ENCODE data around the gene KDM5A. TPM values are rescaled to one million over a fixed set of nuclear protein-coding genes. Genes with fewer than 3 reads are reported as not detected.

The KDM5A gene
- total RNA-seq, 2 donors from 2014 or later, result 52.8 to 57.7 TPM

DNA sequence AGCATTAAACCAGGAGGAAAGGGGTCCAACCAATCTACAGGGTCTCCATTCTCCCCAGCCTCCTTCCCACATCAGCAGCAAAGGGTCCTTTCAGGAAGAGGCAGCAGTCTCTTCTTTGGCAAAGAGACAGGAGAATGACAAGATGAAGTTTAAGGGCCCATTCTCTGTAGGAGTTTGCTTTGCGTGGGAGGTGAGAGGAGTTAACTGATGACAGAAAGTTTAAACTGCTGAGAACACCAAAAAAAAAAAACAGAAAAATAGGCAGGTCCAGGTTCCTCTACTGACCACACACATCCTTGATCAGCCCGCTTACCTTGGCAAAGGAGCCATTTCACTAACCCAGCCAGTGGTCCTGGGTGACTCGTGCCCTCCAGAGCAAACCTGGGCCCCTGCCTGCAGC lies 132.2 kb downstream of the KDM5A start:
- no peak overlapping the region for H3K4me3 ChIP-seq
- H3K9me3 ChIP-seq, result no peaks in the 10 kb centered on the region
- H3K27me3 ChIP-seq (replicated peaks; ENCODE audit: insufficient read depth), result no peaks in the 10 kb centered on the region
- H3K36me3 ChIP-seq, result no peaks in the 10 kb centered on the region
- H3K27ac ChIP-seq, result no peak overlapping the region
- no peak for DNase-seq (ENCODE audit: low spot score)
- TF ChIP-seq, protein P1, sequence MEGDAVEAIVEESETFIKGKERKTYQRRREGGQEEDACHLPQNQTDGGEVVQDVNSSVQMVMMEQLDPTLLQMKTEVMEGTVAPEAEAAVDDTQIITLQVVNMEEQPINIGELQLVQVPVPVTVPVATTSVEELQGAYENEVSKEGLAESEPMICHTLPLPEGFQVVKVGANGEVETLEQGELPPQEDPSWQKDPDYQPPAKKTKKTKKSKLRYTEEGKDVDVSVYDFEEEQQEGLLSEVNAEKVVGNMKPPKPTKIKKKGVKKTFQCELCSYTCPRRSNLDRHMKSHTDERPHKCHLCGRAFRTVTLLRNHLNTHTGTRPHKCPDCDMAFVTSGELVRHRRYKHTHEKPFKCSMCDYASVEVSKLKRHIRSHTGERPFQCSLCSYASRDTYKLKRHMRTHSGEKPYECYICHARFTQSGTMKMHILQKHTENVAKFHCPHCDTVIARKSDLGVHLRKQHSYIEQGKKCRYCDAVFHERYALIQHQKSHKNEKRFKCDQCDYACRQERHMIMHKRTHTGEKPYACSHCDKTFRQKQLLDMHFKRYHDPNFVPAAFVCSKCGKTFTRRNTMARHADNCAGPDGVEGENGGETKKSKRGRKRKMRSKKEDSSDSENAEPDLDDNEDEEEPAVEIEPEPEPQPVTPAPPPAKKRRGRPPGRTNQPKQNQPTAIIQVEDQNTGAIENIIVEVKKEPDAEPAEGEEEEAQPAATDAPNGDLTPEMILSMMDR (IDR thresholded peaks at IDR 0.05), result no peak
- no peak for ATAC-seq (ENCODE audit: insufficient number of reproducible peaks, low FRiP score, low read depth)
- H3K4me1 ChIP-seq (ENCODE audit: control insufficient read depth in 1 of 2, low read depth in 2 of 2), result no peaks in the 10 kb centered on the region

DNA sequence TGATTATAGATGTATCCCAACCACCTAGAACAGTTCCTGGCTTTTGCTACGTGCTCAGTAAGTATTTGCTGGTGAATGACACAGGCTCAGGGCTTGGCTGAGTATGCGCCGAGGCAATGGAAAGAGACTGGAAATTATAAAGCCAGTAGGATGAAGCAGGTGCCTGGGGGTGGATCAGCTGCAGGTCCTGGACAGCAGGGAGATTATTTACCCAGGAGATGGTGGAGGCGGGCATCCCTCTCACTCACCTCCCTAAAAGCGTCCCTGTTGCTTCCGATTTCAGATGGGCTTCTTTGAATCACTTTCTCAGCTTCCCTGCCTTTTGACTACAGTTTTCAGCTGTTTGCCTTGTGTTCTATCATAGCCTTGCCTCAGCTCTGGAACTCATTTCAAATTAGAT lies 132.9 kb downstream of the KDM5A start:
- no peak overlapping the region for H3K4me3 ChIP-seq
- H3K36me3 ChIP-seq, result no peaks in the 10 kb centered on the region
- H3K4me1 ChIP-seq (ENCODE audit: control insufficient read depth in 1 of 2, low read depth in 2 of 2), result no peaks in the 10 kb centered on the region
- no peaks in the 10 kb centered on the region for H3K27me3 ChIP-seq (replicated peaks; ENCODE audit: insufficient read depth)
- H3K27ac ChIP-seq, result no peak overlapping the region
- DNase-seq (ENCODE audit: low spot score), result no peak
- no peak for ATAC-seq (ENCODE audit: insufficient number of reproducible peaks, low FRiP score, low read depth)
- H3K9me3 ChIP-seq, result no peaks in the 10 kb centered on the region
- TF ChIP-seq, protein P1 (IDR thresholded peaks at IDR 0.05), result no peak

DNA sequence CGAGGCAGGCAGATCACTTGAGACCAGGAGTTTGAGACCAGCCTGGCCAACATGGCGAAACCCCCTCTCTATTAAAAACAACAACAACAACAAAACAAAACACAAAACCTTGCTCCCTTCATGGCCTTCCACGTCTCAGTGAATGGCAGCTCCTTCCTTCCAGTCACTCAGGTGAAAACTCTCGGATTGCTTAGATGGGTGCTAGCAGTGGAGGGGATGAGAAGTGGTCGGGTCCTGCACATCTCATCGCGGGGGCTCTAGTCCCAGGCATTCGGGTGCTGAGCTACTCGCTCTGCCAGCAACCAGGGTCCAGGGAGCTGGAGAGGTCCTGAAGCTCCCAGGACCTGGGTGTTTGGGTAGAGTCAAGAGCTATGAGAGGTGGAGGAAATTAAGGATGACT lies 134.2 kb downstream of the KDM5A start:
- TF ChIP-seq, protein P1 (IDR thresholded peaks at IDR 0.05), result no peak
- no peak for DNase-seq (ENCODE audit: low spot score)
- Histone ChIP-seq H3K27me3 (replicated peaks; ENCODE audit: insufficient read depth) (no peaks in the 10 kb centered on the region), H3K9me3 (no peaks in the 10 kb centered on the region), H3K27ac (no peak overlapping the region), H3K36me3 (no peaks in the 10 kb centered on the region), H3K4me3 (no peak overlapping the region), H3K4me1 (ENCODE audit: control insufficient read depth in 1 of 2, low read depth in 2 of 2) (no peaks in the 10 kb centered on the region)
- ATAC-seq (ENCODE audit: insufficient number of reproducible peaks, low FRiP score, low read depth), result no peak

DNA sequence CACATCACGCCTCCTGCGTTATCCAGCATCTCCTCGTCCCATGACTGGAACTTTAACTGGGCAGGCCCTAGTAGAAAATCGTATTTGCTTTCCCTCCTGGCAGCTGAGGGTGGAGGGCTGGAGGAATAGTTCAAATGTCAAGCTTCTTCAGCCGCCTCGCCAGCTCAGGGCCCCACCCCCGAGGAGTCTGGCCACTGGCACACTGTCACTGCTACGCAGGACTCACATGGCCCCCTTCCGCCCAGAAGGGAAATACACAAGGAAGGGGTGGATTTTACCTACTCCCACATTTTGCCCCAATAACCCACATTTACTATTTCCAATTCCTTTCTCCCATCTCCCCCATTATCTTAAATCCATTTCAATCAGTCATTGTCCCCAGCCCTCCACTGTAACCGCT lies 135.1 kb downstream of the KDM5A start:
- Histone ChIP-seq H3K4me3 (no peak overlapping the region), H3K36me3 (no peaks in the 10 kb centered on the region), H3K4me1 (ENCODE audit: control insufficient read depth in 1 of 2, low read depth in 2 of 2) (no peaks in the 10 kb centered on the region), H3K27me3 (replicated peaks; ENCODE audit: insufficient read depth) (no peaks in the 10 kb centered on the region), H3K9me3 (no peaks in the 10 kb centered on the region), H3K27ac (no peak overlapping the region)
- no peak for DNase-seq (ENCODE audit: low spot score)
- ATAC-seq (ENCODE audit: insufficient number of reproducible peaks, low FRiP score, low read depth), result no peak
- TF ChIP-seq, protein P1 (IDR thresholded peaks at IDR 0.05), result no peak

DNA sequence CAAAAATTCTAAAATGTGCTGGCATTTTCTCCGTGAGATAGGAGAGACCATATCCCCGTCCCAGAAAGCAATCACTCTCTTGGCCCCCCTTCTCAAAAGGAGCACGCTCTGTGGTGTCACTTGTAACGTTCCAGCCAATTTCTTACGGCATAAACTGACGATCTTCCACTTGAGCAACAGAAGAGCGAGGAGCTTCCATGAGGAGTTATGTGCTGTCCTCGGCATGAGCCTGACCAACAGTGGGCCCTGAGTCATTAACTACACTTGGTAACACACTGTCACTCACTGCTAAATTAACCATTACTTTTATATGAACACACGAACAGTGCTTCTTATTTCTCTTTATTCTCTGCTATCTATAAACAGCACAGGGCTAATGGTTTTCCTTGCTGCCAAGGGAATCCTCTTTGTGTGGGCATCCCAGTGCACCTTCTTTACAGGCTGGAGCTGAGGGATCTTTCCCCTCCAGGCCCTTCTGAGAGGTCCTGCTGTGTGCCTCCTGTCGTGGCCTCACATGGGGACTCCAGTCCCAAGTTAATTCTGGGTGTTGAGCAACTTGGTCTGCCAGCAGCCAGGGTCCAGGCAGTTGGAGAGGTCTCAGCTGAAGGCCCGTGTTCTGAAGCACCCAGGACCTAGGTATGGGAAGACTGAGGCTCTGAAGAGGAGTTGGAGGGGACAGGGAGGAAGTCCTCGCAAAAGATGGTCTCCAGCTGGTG lies 135.8 kb downstream of the KDM5A start:
- DNase-seq (ENCODE audit: low spot score), result no peak
- Histone ChIP-seq H3K27me3 (replicated peaks; ENCODE audit: insufficient read depth) (no peaks in the 10 kb centered on the region), H3K27ac (no peak overlapping the region), H3K4me3 (no peak overlapping the region), H3K9me3 (no peaks in the 10 kb centered on the region), H3K36me3 (no peaks in the 10 kb centered on the region), H3K4me1 (ENCODE audit: control insufficient read depth in 1 of 2, low read depth in 2 of 2) (no peaks in the 10 kb centered on the region)
- ATAC-seq (ENCODE audit: insufficient number of reproducible peaks, low FRiP score, low read depth), result no peak
- TF ChIP-seq, protein P1 (IDR thresholded peaks at IDR 0.05), result no peak
